ENCODE results near the gene DSN1.

Gene DSN1

GRCh38 chr20:36756496-36756895 is 17.1 kb downstream of the DSN1 start:
- TF ChIP-seq USF1 (IDR thresholded peaks at IDR 0.05) (no peak), CEBPB (IDR thresholded peaks at IDR 0.05) (no peak), NFIC (IDR thresholded peaks at IDR 0.05) (no peak), TCF12 (IDR thresholded peaks at IDR 0.05; ENCODE audit: low read depth) (no peak), RAD21 (IDR thresholded peaks at IDR 0.05; ENCODE audit: low read depth) (no peak), REST (IDR thresholded peaks at IDR 0.05; ENCODE audit: low read depth) (no peak)

- TF ChIP-seq RAD21 (IDR thresholded peaks at IDR 0.05; ENCODE audit: low read depth) (peak; percentile 54; the same call in 1 of the 2 replicates), TCF12 (IDR thresholded peaks at IDR 0.05; ENCODE audit: low read depth) (no peak), REST (IDR thresholded peaks at IDR 0.05; ENCODE audit: low read depth) (no peak), TEAD4 (IDR thresholded peaks at IDR 0.05) (no peak), USF1 (IDR thresholded peaks at IDR 0.05) (no peak)
Observed at GRCh38 chr20:36754656-36755222, 18.8 kb downstream of the DSN1 start.

GRCh38 chr20:36752582-36752981 is 21.0 kb downstream of the DSN1 start:
- TF ChIP-seq CEBPB (IDR thresholded peaks at IDR 0.05) (no peak), EGR1 (IDR thresholded peaks at IDR 0.05) (no peak), RAD21 (IDR thresholded peaks at IDR 0.05; ENCODE audit: low read depth) (no peak), USF1 (IDR thresholded peaks at IDR 0.05) (no peak), TAF1 (IDR thresholded peaks at IDR 0.05; ENCODE audit: low read depth) (no peak), TEAD4 (IDR thresholded peaks at IDR 0.05) (no peak), REST (IDR thresholded peaks at IDR 0.05; ENCODE audit: low read depth) (no peak), ZBTB7A (IDR thresholded peaks at IDR 0.05; ENCODE audit: low read depth) (no peak)

- TF ChIP-seq EP300 (IDR thresholded peaks at IDR 0.05; ENCODE audit: borderline replicate concordance) (no peak; the same call in 1 of the 2 replicates), ZBTB7A (IDR thresholded peaks at IDR 0.05; ENCODE audit: low read depth) (no peak), YY1 (IDR thresholded peaks at IDR 0.05; ENCODE audit: low read depth) (peak; percentile 99), FOXM1 (IDR thresholded peaks at IDR 0.05; ENCODE audit: borderline replicate concordance, low read depth) (no peak), NFIC (IDR thresholded peaks at IDR 0.05) (no peak), TCF12 (IDR thresholded peaks at IDR 0.05; ENCODE audit: low read depth) (no peak), TEAD4 (IDR thresholded peaks at IDR 0.05) (no peak), RAD21 (IDR thresholded peaks at IDR 0.05; ENCODE audit: low read depth) (no peak), TAF1 (IDR thresholded peaks at IDR 0.05; ENCODE audit: low read depth) (no peak; the same call in 1 of the 2 replicates), REST (IDR thresholded peaks at IDR 0.05; ENCODE audit: low read depth) (no peak), USF1 (IDR thresholded peaks at IDR 0.05) (no peak), EGR1 (IDR thresholded peaks at IDR 0.05) (peak; percentile 85), CREB1 (IDR thresholded peaks at IDR 0.05; ENCODE audit: low read depth) (no peak), CEBPB (IDR thresholded peaks at IDR 0.05) (no peak), MAX (IDR thresholded peaks at IDR 0.05) (peak; percentile 36; the same call in 1 of the 2 replicates)
Observed at GRCh38 chr20:36745927-36746659, 27.5 kb downstream of the DSN1 start, which contains the start of gene NDRG3. NDRG3 (minus strand) TSS chr20:36746090; CDS start chr20:36721735, 24,355 bp downstream.
